Activated naive CD4-positive, alpha-beta T cell treated with anti-CD3 and anti-CD28 coated beads for 36 hours (primary cell): Measurements from ENCODE around the gene PDZRN3. TPM values are rescaled to one million over a fixed set of nuclear protein-coding genes. Genes with fewer than 3 reads are reported as not detected.

Experiments
- CTCF ChIA-PET: fragments of 350-600 bp; sonication (Branson Sonifier 250); formaldehyde crosslinking; loops from one replicate; lab custom pipeline; 2021; ENCODE audit warnings: antibody characterized with exemption; lab: Charles Lee
- DNase-seq: peaks from one replicate; pipeline ENCODE4 v3.0.0-alpha.2; 2020
- H3K27ac Mint-ChIP-seq: one replicate; pipeline ENCODE4 v1.8.0; 2021; ENCODE audit warnings: mild to moderate bottlenecking, mixed read lengths
- H3K27me3 Mint-ChIP-seq: one replicate; pipeline ENCODE4 v1.8.0; 2021; ENCODE audit warnings: low read depth, mixed read lengths
- H3K36me3 Mint-ChIP-seq: one replicate; pipeline ENCODE4 v1.8.0; 2021; ENCODE audit warnings: low read depth, mixed read lengths
- H3K4me1 Mint-ChIP-seq: one replicate; pipeline ENCODE4 v1.8.0; 2021; ENCODE audit warnings: low read depth, mixed read lengths
- H3K4me3 Mint-ChIP-seq: one replicate; pipeline ENCODE4 v1.8.0; 2021; ENCODE audit warnings: mild to moderate bottlenecking, moderate library complexity, mixed read lengths
- H3K9me3 Mint-ChIP-seq: one replicate; pipeline ENCODE4 v1.8.0; 2021; ENCODE audit warnings: mixed read lengths
- intact Hi-C: fragments of 100-400 bp; cut with micrococcal nuclease; formaldehyde crosslinking; loops from one replicate; pipeline ENCODE4 v1.15.1; 2023
- total RNA-seq, 2 experiments: library from RNA; stranded (reverse); gene quantifications; one replicate each; pipeline ENCODE4 v1.2.3, GENCODE V29; 2021

Gene PDZRN3
- total RNA-seq, 2 experiments from 2014 or later: not detected

DNA sequence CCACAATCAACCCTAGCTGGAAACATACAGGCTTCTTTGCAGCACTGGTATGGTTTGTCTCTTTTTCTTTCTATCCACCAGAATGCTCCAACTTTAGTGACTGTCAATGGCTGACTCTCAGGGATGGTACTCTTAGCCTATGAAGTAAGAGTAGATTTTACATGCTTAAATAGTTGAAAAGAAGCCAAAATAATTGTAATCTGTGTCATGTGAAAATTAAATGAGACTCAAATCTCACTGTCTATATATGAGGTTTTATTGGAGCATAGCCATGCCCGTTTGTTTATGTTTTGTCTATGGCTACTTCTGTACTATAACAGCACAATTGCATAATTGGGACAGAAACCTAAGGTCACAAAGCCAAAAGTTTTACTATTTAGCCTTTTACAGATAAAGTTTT is 29.1 kb upstream of the PDZRN3 start:
- DNase-seq: no peak
- Mint-ChIP-seq H3K9me3 (no peaks in the 10 kb centered on the region), H3K27me3 (no peaks in the 10 kb centered on the region), H3K4me3 (no peak overlapping the region), H3K4me1 (no peaks in the 10 kb centered on the region), H3K36me3 (no peaks in the 10 kb centered on the region), H3K27ac (no peak overlapping the region)
- CTCF ChIA-PET: no interaction called here
- intact Hi-C loops: no loop called here

DNA sequence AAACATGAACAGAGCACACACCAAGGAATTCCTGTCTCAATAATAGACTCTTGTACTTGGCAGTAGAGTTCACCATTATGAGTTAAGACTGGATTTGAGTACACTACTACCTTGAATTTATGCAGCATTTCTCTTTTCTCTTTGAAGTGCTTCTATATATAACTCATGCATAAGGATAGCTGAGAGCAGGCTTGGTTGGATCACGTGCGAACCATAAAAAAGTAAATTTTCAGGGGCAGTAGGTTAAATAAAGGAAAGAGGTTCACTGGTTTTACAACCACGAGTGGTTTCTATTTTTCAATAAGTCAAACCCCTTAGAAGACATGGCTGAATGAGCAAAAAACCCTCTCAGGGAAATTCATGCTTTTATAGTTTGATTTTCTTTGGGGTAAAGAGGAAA is 28.6 kb upstream of the PDZRN3 start:
- Mint-ChIP-seq H3K27ac (no peak overlapping the region), H3K9me3 (no peaks in the 10 kb centered on the region), H3K36me3 (no peaks in the 10 kb centered on the region), H3K4me1 (no peaks in the 10 kb centered on the region), H3K27me3 (no peaks in the 10 kb centered on the region), H3K4me3 (no peak overlapping the region)
- CTCF ChIA-PET: no interaction called here
- intact Hi-C loops: no loop called here
- no peak for DNase-seq

GRCh38 chr3:73652896-73653295 is 28.2 kb upstream of the PDZRN3 start:
- H3K4me1 Mint-ChIP-seq: no peaks in the 10 kb centered on the region
- CTCF ChIA-PET: no interaction called here
- DNase-seq: no peak
- H3K27ac Mint-ChIP-seq: no peak overlapping the region
- intact Hi-C loops: no loop called here
- no peaks in the 10 kb centered on the region for H3K36me3 Mint-ChIP-seq
- H3K4me3 Mint-ChIP-seq: no peak overlapping the region
- H3K27me3 Mint-ChIP-seq: no peaks in the 10 kb centered on the region
- no peaks in the 10 kb centered on the region for H3K9me3 Mint-ChIP-seq

DNA sequence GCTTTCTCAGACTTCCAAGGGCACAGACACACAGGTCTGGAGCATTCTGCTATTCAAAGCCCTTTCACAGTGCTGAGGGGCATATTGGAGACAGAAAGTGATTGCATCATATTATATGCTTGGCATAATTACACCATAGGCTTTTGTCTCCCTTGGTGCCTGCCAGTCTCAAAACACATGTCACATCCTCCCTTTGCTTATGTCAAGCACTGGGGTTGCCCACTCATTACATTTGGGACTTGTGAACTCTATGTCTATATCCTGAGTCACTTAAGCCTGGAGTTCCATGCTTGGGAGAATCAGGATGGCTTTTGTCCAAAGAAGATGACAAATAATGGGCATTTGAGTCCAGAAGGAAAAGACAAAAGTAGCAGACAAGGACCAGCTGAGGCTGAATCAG is 12.3 kb upstream of the PDZRN3 start:
- H3K27me3 Mint-ChIP-seq: no peaks in the 10 kb centered on the region
- CTCF ChIA-PET: no interaction called here

GRCh38 chr3:73635254-73635653 is 10.5 kb upstream of the PDZRN3 start:
- no peaks in the 10 kb centered on the region for H3K9me3 Mint-ChIP-seq
- H3K4me3 Mint-ChIP-seq: no peak overlapping the region
- no peaks in the 10 kb centered on the region for H3K4me1 Mint-ChIP-seq
- H3K27me3 Mint-ChIP-seq: no peaks in the 10 kb centered on the region
- DNase-seq: no peak
- intact Hi-C loops: no loop called here
- CTCF ChIA-PET: no interaction called here
- H3K27ac Mint-ChIP-seq: no peak overlapping the region
- H3K36me3 Mint-ChIP-seq: no peaks in the 10 kb centered on the region

More for the DNA sequence above, 12.3 kb upstream of the PDZRN3 start:
- DNase-seq: no peak
- H3K9me3 Mint-ChIP-seq: no peaks in the 10 kb centered on the region
- H3K4me1 Mint-ChIP-seq: no peaks in the 10 kb centered on the region
- no peak overlapping the region for H3K4me3 Mint-ChIP-seq
- no peaks in the 10 kb centered on the region for H3K36me3 Mint-ChIP-seq
- intact Hi-C loops: no loop called here
- no peak overlapping the region for H3K27ac Mint-ChIP-seq

DNA sequence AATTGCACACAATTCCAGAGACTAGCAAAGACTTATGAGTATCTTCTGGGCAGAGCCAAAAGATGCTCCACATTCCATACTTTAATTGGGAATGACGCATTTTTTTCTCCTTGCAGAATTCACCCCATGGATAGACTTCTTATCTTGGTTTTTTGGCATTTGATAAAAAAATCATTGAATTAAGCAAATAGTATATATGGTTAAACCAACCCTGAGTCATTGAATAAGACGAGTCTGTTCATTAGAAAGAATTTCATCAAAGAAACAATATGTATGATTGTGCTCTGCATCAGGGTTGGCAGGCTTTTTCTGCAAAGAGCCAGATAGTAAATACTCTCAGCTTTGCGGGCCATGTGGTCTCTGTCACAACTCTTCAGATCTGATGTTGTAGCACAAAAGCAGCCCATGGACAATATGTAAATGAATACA is 9.2 kb upstream of the PDZRN3 start:
- Mint-ChIP-seq H3K4me1 (no peaks in the 10 kb centered on the region), H3K27ac (no peak overlapping the region), H3K4me3 (no peak overlapping the region), H3K27me3 (no peaks in the 10 kb centered on the region), H3K36me3 (no peaks in the 10 kb centered on the region), H3K9me3 (no peaks in the 10 kb centered on the region)
- CTCF ChIA-PET: no interaction called here
- no peak for DNase-seq
- intact Hi-C loops: no loop called here

- Mint-ChIP-seq H3K27me3 (no peaks in the 10 kb centered on the region), H3K4me3 (no peak overlapping the region), H3K9me3 (no peaks in the 10 kb centered on the region), H3K27ac (no peak overlapping the region), H3K36me3 (no peaks in the 10 kb centered on the region), H3K4me1 (no peaks in the 10 kb centered on the region)
- CTCF ChIA-PET: no interaction called here
- DNase-seq: no peak
- intact Hi-C loops: no loop called here
Observed at GRCh38 chr3:73633453-73633852, 8.7 kb upstream of the PDZRN3 start.

DNA sequence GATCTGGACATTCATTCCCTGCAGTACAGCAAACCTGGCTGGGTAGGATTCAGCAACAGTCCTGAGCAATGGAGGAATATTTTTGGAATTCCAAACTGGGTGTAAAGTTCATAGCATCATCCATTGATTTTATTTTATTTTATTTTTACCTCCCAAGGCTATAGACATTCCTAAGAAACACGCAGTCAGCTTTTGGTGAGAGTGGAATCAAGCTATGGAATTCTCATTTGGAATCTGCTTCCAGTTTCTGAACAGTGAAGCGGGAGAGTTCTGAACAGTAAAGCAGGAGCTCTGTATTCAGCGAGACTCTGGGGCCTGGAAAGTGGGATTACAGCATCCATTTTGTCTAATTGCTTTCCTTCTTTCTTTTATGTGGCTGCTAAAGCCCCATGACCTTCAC is 1.4 kb upstream of the PDZRN3 start:
- Mint-ChIP-seq H3K36me3 (no peaks in the 10 kb centered on the region), H3K9me3 (no peaks in the 10 kb centered on the region), H3K4me3 (no peak overlapping the region), H3K27ac (no peak overlapping the region), H3K4me1 (no peaks in the 10 kb centered on the region), H3K27me3 (peaks cover 19% of the 10 kb centered on the region)
- CTCF ChIA-PET: no interaction called here
- no peak for DNase-seq
- intact Hi-C loops: no loop called here

DNA sequence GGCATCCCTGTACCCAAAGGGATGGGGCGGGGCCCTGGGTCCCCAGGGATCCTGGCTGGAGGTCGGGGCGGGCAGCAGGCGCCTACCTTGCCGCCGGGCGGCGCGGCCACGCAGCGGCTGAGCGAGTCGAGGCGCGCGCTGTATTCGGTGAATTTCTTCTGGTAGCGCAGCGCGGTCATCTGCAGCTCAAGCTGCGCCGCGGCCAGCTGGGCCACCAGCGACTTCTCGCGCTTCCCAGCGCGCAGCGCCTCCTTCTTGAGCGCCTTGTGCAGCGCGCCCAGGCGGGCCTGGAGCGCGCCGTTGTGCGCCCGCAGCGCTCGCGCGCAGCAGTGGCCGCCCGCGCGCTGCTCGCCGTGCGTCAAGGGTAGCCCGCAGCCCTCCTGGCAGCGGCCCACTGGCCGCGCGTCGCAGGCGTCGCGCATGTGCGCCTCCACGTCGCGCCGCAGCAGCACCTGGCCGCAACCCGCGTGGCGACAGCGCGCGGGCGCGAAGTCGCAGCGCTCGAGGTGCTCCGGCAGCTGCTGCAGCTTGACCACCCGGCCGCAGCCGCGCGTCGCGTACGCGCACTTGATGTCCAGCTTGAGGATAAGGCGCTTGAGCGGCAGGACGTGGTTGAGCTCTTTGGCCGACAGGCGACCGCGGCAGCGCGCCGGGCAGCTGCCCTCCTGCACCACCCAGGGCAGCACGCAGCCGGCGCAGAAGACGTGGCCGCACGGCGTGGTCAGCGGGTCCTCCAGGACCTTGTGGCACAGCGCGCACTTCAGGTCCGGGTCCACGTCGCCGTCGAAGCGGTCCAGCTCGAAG is 522 bp downstream of the PDZRN3 start:
- Mint-ChIP-seq H3K36me3 (no peaks in the 10 kb centered on the region), H3K27me3 (peaks cover 19% of the 10 kb centered on the region), H3K4me1 (no peaks in the 10 kb centered on the region), H3K9me3 (no peaks in the 10 kb centered on the region), H3K27ac (no peak overlapping the region), H3K4me3 (no peak overlapping the region)
- intact Hi-C loops: no loop called here
- CTCF ChIA-PET: no interaction called here
- no peak for DNase-seq

DNA sequence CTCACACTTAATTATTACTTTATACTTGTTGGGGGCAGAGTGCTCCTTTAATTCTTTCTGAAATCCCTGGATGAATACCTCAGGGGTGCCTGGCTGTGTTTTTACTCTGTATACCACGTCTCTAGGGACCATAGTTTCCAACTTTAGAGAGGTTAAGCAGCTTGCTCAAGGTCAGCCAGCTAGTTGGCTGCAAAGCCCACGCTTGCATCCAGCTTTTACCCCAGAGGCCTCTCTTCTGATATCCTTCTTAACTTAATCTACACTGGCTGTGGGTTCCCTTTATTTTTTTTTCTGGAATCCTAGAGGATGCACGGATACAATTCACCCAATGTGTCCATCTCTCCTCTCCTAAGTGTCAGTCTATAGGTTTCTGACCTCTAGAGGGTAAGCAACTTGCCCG is 1.4 kb downstream of the PDZRN3 start:
- Mint-ChIP-seq H3K27me3 (peaks cover 19% of the 10 kb centered on the region), H3K9me3 (no peaks in the 10 kb centered on the region), H3K4me1 (no peaks in the 10 kb centered on the region), H3K4me3 (no peak overlapping the region), H3K36me3 (no peaks in the 10 kb centered on the region), H3K27ac (no peak overlapping the region)
- CTCF ChIA-PET: no interaction called here
- intact Hi-C loops: no loop called here
- no peak for DNase-seq

DNA sequence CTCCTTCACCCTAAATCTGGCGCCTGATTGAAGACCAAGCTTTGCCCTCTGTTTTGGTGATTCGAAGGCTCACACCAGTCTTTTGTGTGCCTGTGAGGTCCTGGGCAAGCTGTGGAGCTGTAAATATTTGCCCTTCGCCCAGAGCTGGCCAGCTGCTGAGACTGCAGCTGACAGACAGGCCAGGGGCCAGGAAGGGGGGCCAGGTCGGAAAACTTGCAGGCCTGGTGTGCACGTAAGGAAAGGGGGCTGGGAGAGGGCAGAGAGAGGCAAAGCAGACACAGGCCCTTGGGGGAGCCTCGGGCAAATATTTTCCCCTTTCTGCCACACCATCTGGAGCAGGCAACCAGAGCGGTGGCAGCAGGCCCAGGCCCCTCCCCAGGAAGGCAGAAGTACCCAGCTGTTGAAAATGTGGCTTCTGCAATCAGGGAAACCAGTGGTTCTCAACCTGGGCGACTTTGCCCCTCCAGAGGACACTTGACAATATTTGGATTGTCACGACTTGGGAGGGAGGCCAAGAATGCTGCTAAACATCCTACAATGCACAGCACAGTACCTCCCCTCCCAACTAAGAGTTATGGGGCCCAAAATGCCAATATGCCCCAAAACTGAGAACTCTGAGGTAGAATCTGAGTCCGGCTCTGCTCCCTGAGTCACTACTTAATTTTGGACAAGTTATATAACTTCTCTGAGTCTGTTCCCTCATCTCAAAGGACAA is 2.5 kb downstream of the PDZRN3 start:
- CTCF ChIA-PET: no interaction called here

DNA sequence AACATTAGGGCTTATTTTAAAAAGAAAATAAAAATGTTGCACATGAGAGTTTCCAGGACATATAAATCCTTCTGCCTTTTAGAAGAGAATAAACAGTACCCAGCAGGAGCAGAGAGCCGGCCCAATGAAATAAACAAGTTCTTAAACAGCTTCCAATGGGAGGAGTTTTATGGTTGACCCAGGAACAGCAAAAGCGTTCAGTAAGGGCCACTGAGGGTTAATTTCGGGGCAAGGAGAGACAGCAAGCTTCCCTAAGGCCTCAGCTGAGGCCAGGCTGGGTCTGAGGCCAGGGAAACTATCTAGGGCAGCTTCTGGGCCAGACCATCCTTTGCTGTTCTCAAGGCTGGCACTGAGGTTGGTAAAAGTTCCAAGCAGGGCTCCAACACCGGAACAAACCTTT is 3.4 kb downstream of the PDZRN3 start:
- DNase-seq: no peak
- Mint-ChIP-seq H3K27ac (no peak overlapping the region), H3K9me3 (no peaks in the 10 kb centered on the region), H3K27me3 (peaks cover 16% of the 10 kb centered on the region), H3K4me1 (no peaks in the 10 kb centered on the region), H3K4me3 (no peak overlapping the region), H3K36me3 (no peaks in the 10 kb centered on the region)
- CTCF ChIA-PET: no interaction called here
- intact Hi-C loops: no loop called here

More for the DNA sequence above, 2.5 kb downstream of the PDZRN3 start:
- Mint-ChIP-seq H3K4me1 (no peaks in the 10 kb centered on the region), H3K9me3 (no peaks in the 10 kb centered on the region), H3K36me3 (no peaks in the 10 kb centered on the region), H3K27me3 (peaks cover 19% of the 10 kb centered on the region), H3K4me3 (no peak overlapping the region), H3K27ac (no peak overlapping the region)
- no peak for DNase-seq
- intact Hi-C loops: no loop called here

DNA sequence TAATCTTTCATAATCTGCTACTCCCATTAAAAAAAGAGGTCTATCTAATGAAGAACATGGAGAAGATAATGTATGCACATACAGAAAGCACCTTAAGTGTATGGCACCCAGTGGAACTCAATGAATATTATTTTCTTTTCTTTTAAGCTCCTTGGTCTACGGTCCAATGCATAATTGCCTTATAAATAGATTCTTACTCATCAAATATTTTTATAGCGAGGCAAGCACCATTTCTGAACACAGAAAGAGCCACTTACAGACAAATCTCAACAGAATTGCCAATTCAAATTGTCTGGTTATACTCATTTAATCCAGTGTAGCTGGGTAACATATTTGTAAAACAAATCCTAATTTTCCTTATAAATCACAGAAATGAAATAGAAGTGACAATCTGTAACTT is 6.3 kb downstream of the PDZRN3 start:
- Mint-ChIP-seq H3K4me3 (no peak overlapping the region), H3K27me3 (peaks cover under 1% of the 10 kb centered on the region), H3K27ac (no peak overlapping the region), H3K36me3 (no peaks in the 10 kb centered on the region), H3K9me3 (no peaks in the 10 kb centered on the region), H3K4me1 (no peaks in the 10 kb centered on the region)
- intact Hi-C loops: no loop called here
- no peak for DNase-seq
- CTCF ChIA-PET: no interaction called here
